GOT3 (cell line): ENCODE data around the gene ZNF837.
A peak's percentile ranks its signal among the peaks of the same experiment; 100 is the strongest.
"Not testable (repeated sequence)": the region's sequence is repeated elsewhere in the genome, so short reads cannot be mapped to it uniquely, and the experiment has no call there.

ENCODE experiments used
- DNase-seq: peaks from one replicate; lab custom pipeline; 2025; ENCODE audit warnings: mixed read lengths; lab: John Stamatoyannopoulos, UW

ZNF837 gene

GRCh38 chr19:58350001-58350861 is 30.6 kb downstream of the ZNF837 start:
- DNase-seq: no peak

GRCh38 chr19:58349590-58349989 is 31.2 kb downstream of the ZNF837 start:
- no peak for DNase-seq

- DNase-seq: not testable (repeated sequence)
These were observed 32.8 kb downstream of the ZNF837 start for GRCh38 chr19:58348080-58348479.

GRCh38 chr19:58346961-58347929 is 33.6 kb downstream of the ZNF837 start:
- DNase-seq: no peak

GRCh38 chr19:58345558-58345957 is 35.3 kb downstream of the ZNF837 start:
- DNase-seq: no peak

GRCh38 chr19:58338825-58339558 is 41.8 kb downstream of the ZNF837 start:
- DNase-seq: no peak

GRCh38 chr19:58338336-58338735 is 42.5 kb downstream of the ZNF837 start:
- DNase-seq: no peak

GRCh38 chr19:58336820-58337219 is 44.0 kb downstream of the ZNF837 start:
- no peak for DNase-seq

GRCh38 chr19:58336216-58336615 is 44.6 kb downstream of the ZNF837 start:
- no peak for DNase-seq

GRCh38 chr19:58335630-58336029 is 45.2 kb downstream of the ZNF837 start:
- DNase-seq: no peak

GRCh38 chr19:58334691-58335249 is 46.1 kb downstream of the ZNF837 start:
- no peak for DNase-seq

- no peak for DNase-seq
These were observed 48.1 kb downstream of the ZNF837 start for GRCh38 chr19:58332697-58333096.

- DNase-seq: no peak
These were observed 50.4 kb downstream of the ZNF837 start for GRCh38 chr19:58330458-58330857.

- no peak for DNase-seq
These were observed 51.8 kb downstream of the ZNF837 start for GRCh38 chr19:58328999-58329398.

GRCh38 chr19:58326914-58327726 is 53.7 kb downstream of the ZNF837 start, which contains the start of gene ZSCAN22:
Gene ZSCAN22 (plus strand): TSS chr19:58326994. CDS start chr19:58334803, 7,809 bp downstream.
- peak; percentile 82 for DNase-seq

- DNase-seq: no peak
These were observed 54.3 kb downstream of the ZNF837 start for GRCh38 chr19:58326501-58326913.

GRCh38 chr19:58325311-58326022 is 55.4 kb downstream of the ZNF837 start:
- no peak for DNase-seq

GRCh38 chr19:58319241-58319640 is 61.6 kb downstream of the ZNF837 start:
- no peak for DNase-seq

- no peak for DNase-seq
These were observed 62.5 kb downstream of the ZNF837 start for GRCh38 chr19:58318297-58318696.
